Stimulated activated CD8-positive, alpha-beta memory T cell treated with anti-CD3 and anti-CD28 coated beads, Interleukin-12 subunit alpha, Interleukin-12 subunit beta, amount 100 ng/mL, for 1 hour (primary cell): Measurements from ENCODE around the gene ALOX15B.
"Not testable (repeated sequence)": the region's sequence is repeated elsewhere in the genome, so short reads cannot be mapped to it uniquely, and the experiment has no call there.

Experiments used
- DNase-seq: peaks from one replicate; pipeline ENCODE4 v3.0.0-alpha.2; 2020; ENCODE audit warnings: low read depth

Gene ALOX15B

GRCh38 chr17:8013731-8014557 is 24.9 kb upstream of the ALOX15B start:
- DNase-seq = no peak

GRCh38 chr17:8014558-8014850 is 24.4 kb upstream of the ALOX15B start:
- DNase-seq = no peak

- no peak for DNase-seq
Measured at GRCh38 chr17:8015236-8015956, 23.5 kb upstream of the ALOX15B start.

GRCh38 chr17:8015957-8016631 is 22.8 kb upstream of the ALOX15B start:
- DNase-seq = no peak

- no peak for DNase-seq
Measured at GRCh38 chr17:8016632-8017424, 22.0 kb upstream of the ALOX15B start.

GRCh38 chr17:8018436-8018835 is 20.4 kb upstream of the ALOX15B start:
- DNase-seq = no peak

GRCh38 chr17:8019166-8019565 is 19.7 kb upstream of the ALOX15B start:
- DNase-seq = no peak

- no peak for DNase-seq
Measured at GRCh38 chr17:8019665-8020650, 18.9 kb upstream of the ALOX15B start.

- no peak for DNase-seq
Measured at GRCh38 chr17:8020776-8021564, 17.9 kb upstream of the ALOX15B start.

GRCh38 chr17:8021565-8022359 is 17.1 kb upstream of the ALOX15B start:
- no peak for DNase-seq

GRCh38 chr17:8022360-8023003 is 16.4 kb upstream of the ALOX15B start:
- no peak for DNase-seq

- DNase-seq = not testable (repeated sequence)
Measured at GRCh38 chr17:8024161-8024560, 14.7 kb upstream of the ALOX15B start.

- DNase-seq = no peak
Measured at GRCh38 chr17:8025176-8025911, 13.5 kb upstream of the ALOX15B start.

- no peak for DNase-seq
Measured at GRCh38 chr17:8029121-8029520, 9.7 kb upstream of the ALOX15B start.

- no peak for DNase-seq
Measured at GRCh38 chr17:8031261-8031661, 7.6 kb upstream of the ALOX15B start.

GRCh38 chr17:8031950-8032349 is 6.9 kb upstream of the ALOX15B start:
- no peak for DNase-seq

- DNase-seq = no peak
Measured at GRCh38 chr17:8032442-8032841, 6.4 kb upstream of the ALOX15B start.

- DNase-seq = no peak
Measured at GRCh38 chr17:8039611-8040168, 831 bp downstream of the ALOX15B start.
